Subcutaneous adipose tissue (tissue), 4 donors: Measurements from ENCODE around the gene LRRC28. TPM values are rescaled to one million over a fixed set of nuclear protein-coding genes. Genes with fewer than 3 reads are reported as not detected.

Experiments used
- total RNA-seq, 4 donors: library from RNA; depleted of rRNA; stranded (reverse); fragments of >200 nt; gene quantifications; one replicate each; pipeline ENCODE4 v1.1.0, GENCODE V29; 2016
- TF ChIP-seq, protein P1 (sequence below): fragments of 450-650 bp; IDR thresholded peaks from one replicate; pipeline ENCODE4 v1.5.1; 2016; ENCODE audit warnings: low read depth, mild to moderate bottlenecking, control low read depth, antibody characterized with exemption, moderate library complexity

The LRRC28 gene
- total RNA-seq, 4 donors from 2014 or later = 37.7 to 60.7 (median 45.8) TPM

DNA sequence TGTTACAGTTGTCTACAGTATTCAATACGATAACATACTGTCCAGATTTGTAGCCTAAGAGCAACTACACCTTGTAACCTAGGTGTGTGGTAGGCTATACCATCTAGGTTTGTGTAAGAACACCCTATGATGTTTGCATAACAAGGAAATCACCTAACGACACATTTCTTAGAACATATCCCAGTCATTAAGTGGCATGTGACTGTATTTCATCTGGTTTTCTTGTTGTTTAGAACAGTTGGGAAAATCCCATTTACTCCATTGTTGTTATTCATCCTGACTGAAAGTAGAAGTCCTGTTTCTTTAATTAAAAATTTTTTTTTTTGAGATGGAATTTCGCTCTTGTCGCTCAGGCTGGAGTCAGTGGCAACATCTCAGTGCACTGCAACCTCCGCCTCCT, 31.3 kb downstream of the LRRC28 start:
- TF ChIP-seq, protein P1, sequence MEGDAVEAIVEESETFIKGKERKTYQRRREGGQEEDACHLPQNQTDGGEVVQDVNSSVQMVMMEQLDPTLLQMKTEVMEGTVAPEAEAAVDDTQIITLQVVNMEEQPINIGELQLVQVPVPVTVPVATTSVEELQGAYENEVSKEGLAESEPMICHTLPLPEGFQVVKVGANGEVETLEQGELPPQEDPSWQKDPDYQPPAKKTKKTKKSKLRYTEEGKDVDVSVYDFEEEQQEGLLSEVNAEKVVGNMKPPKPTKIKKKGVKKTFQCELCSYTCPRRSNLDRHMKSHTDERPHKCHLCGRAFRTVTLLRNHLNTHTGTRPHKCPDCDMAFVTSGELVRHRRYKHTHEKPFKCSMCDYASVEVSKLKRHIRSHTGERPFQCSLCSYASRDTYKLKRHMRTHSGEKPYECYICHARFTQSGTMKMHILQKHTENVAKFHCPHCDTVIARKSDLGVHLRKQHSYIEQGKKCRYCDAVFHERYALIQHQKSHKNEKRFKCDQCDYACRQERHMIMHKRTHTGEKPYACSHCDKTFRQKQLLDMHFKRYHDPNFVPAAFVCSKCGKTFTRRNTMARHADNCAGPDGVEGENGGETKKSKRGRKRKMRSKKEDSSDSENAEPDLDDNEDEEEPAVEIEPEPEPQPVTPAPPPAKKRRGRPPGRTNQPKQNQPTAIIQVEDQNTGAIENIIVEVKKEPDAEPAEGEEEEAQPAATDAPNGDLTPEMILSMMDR = no peak

DNA sequence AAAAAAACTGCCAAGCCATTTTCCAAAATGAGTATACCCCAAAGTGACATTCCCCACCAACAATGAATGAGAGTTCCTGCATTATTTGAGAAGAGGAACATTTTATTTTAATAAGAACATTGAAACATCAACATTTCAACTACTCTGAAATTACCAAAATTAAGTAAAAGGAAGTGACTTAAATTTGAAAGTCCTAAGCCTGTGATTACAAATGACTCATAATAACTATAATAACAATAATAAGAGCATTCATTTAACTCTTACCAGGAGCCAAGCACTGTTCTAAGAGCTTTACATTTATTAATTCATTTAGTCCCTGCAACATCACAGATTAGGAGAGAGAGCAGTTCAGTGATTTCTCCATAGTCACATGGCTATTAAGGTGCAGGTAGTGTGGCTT, 32.4 kb downstream of the LRRC28 start:
- TF ChIP-seq, protein P1 = no peak

DNA sequence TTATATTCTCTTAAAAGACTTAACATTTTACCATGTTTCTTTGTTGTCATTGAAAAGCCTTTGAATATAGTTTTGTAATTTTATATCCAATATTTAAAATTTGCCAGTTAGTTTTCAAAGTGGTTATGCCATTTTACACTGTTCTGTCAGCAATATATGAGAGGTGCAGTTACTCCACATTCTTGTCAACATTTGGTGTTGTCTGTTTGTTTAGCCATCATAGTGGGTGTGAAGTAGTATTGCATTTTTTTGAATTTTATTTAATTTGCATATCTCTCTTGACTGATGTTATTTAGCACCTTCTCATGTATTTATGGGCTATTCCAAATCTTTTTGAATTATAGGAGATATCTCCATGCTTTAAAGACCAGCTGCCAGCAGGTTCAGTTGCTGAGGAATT, 40.4 kb downstream of the LRRC28 start:
- TF ChIP-seq, protein P1 = no peak

DNA sequence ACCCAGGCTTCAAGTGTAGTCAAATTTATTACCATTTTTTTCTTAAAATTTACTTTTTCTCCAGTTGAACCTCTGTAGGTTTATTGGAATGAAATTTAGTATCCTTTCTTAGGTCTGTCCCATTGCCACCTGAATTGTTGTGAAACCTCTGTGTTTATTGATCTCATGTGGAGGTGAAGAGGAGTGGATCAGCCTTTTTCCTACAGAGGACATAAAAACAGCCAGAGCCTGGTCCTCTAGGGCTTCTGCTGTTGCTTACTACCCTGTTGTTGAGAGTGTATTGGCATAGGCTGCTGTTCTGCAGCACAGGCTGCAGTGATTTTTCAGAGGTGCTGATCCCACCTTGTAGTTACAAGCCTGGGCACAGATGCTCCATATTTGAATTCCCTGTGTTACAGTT, 44.6 kb downstream of the LRRC28 start:
- TF ChIP-seq, protein P1 = no peak

DNA sequence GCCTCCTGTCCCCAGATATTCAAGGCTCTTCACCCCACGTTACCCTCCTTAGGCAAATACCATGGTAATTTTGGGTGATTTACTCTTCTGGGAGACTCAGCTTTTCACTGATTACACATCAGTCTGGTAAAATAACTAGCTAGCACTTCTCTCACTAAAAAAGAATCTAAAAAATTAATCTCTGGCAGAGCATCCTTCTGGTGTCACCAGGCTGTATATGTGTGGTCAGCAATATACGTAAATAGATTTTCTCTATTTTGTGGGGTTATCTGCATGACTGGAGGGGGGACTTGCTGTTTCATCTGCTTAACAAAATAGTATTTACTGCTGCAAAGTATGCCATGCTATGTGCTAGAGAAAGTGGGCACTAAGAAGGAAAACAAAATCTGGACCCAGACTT, 45.1 kb downstream of the LRRC28 start:
- TF ChIP-seq, protein P1 = no peak

DNA sequence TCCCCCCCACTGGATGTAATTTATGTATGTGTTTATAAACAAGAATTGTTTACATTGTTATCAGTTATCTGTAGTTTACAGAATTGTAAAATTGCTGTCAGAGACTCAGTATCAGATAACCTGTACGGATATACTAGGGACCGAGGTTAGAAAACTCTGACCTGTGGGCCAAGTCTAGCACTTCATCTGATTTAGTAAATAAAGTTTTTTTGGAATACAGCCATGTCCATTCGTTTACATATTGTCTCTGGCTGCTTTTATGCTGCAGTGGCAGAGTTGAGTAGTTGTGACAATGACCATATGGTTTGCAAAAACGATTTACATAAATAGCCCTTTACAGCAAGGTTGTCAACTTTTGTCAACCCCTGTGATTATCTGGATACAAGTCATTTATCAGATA, 52.6 kb downstream of the LRRC28 start:
- TF ChIP-seq, protein P1 = no peak

DNA sequence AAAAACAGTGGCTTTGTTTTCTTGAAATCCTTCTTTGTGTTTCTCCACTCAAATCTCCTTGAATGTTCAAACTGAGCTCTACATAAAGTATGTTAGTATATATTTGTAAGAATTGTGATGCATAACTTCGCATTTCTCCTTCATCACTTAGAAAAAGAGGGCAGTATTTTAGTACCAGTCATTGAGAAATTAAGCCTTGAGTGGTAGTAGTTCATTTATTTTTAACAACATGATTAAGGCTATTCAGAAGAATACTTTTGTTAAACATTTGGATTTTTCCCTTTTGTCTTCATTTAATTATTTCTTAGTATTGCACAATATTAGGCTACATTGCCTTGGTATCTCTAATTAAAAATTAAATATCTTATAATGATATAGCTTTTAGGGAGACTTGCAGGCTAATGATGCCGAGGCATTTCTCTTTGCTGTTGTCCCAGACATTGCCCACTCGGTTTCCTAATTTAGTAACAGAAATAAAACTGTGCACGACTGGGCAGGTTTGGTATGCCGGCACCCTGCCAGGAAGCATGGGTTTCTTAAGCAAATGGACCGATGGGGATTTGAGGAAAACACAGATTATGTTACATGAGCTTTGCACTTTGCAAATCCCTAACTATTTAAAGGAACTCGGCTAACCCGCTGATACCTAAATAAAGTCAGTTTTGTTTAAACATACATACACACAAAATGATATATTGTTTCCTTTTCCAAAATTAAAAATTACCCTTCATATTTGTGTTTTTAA, 54.7 kb downstream of the LRRC28 start:
- TF ChIP-seq, protein P1 = no peak
